HG03039 (cell line): ENCODE results near the gene PPP4R1.

Experiments used
- ATAC-seq: cut with Tn5 transposase; IDR thresholded peaks from one replicate; pipeline ENCODE4 v1.9.1; 2021; ENCODE audit warnings: mild to moderate bottlenecking, moderate library complexity; ENCODE audit not compliant: unreplicated experiment

PPP4R1 gene

GRCh38 chr18:9519399-9519798, 95.0 kb downstream of the PPP4R1 start:
- ATAC-seq, result no peak

GRCh38 chr18:9517869-9518268, 96.5 kb downstream of the PPP4R1 start:
- no peak for ATAC-seq

- ATAC-seq, result no peak
These were observed 97.8 kb downstream of the PPP4R1 start for GRCh38 chr18:9516437-9517064.

- ATAC-seq, result no peak
These were observed 100.3 kb downstream of the PPP4R1 start for GRCh38 chr18:9513971-9514512.

- no peak for ATAC-seq
These were observed 105.8 kb downstream of the PPP4R1 start for GRCh38 chr18:9508446-9509025.

DNA sequence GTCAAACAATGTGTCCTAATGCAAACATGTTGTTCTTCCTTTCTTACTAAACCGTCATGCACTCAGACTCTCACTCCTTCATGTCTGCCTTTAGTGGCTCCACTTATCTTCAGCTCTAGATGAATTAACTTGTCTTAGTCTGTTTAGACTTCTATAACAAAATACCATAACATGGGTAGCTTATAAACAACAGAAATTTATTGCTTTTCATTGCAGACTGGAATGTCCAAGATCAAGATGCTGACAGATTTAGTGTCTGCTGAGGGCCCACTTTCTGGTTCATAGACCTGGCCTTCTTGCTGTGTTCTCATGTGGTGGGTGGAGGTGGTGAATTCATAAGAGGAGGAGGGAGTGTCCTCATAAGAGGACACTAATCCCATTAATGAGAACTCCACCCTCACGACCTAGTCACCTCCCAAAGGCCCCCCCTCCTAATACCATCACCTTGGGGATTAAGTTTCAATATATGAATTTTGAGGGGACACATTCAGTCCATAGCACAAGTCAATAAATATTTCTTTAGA, 106.7 kb downstream of the PPP4R1 start:
- ATAC-seq, result no peak

- ATAC-seq, result no peak
These were observed 108.1 kb downstream of the PPP4R1 start for GRCh38 chr18:9506046-9506792.
